Spleen (tissue), 7 donors: ENCODE measurements around the gene ELF5.

Experiments
- CTCF ChIP-seq, 11 experiments: fragments of 200-600 bp in 7 of 11; fragments of 450-650 bp in 4 of 11; sonication (generic) in 4 of 11; IDR thresholded peaks in 8 of 11; conservative IDR thresholded peaks in 3 of 11; 1 replicate in 7 of 11; 2 replicates in 4 of 11; pipeline versions ENCODE4 v1.4.0 to v1.8.0; 2016 to 2021; ENCODE audit warnings: antibody characterized with exemption in 11 of 11, inconsistent platforms in 4 of 11, mild to moderate bottlenecking in 1 of 11
- POLR2A ChIP-seq, 3 donors: fragments of 450-650 bp; IDR thresholded peaks; one replicate each; pipeline ENCODE4 v1.5.1; 2017; ENCODE audit warnings: antibody characterized with exemption in 3 of 3, mild to moderate bottlenecking in 1 of 3
- donor health status: DM: no; HTN: no; CAD: no; lungs with moderate emphysema.
- donor health status: DM: no; HTN: no; CAD: no.
- donor health status: DM: no; HTN: no; CAD: no.

- TF ChIP-seq CTCF (IDR thresholded peaks at IDR 0.05 in 8 of 11, conservative IDR thresholded peaks at IDR 0.05 in 3 of 11) (no peak), POLR2A (IDR thresholded peaks at IDR 0.05) (no peak)
These were observed 62.5 kb downstream of the ELF5 start for GRCh38 chr11:34451053-34451452.
